Peyer's patch (tissue), 4 donors: ENCODE measurements around the gene GMPR2. TPM values are rescaled to one million over a fixed set of nuclear protein-coding genes. Genes with fewer than 3 reads are reported as not detected.

Experiments used
- DNase-seq, 3 donors: peaks; one replicate each; pipeline ENCODE4 v3.0.0-alpha.2; 2017 to 2019
- H3K27ac ChIP-seq, 4 donors: fragments of 200-600 bp; sonication (generic); one replicate each; pipeline ENCODE4 v1.5.1; 2016 to 2019
- H3K27me3 ChIP-seq, 2 donors: fragments of 200-600 bp; sonication (generic); one replicate each; pipeline ENCODE4 v1.5.1; 2019
- H3K36me3 ChIP-seq, 3 donors: fragments of 200-600 bp; sonication (generic); one replicate each; pipeline ENCODE4 v1.5.1; 2016 to 2019
- H3K4me1 ChIP-seq, 4 donors: fragments of 200-600 bp; sonication (generic); one replicate each; pipeline ENCODE4 v1.5.1; 2016 to 2019
- H3K4me3 ChIP-seq, 4 donors: fragments of 200-600 bp; sonication (generic); 1 replicate in 3 of 4; 2 replicates in 1 of 4; pipeline ENCODE4 v1.5.1; 2016 to 2019; ENCODE audit warnings: mild to moderate bottlenecking in 1 of 4
- H3K9me3 ChIP-seq, 4 donors: fragments of 200-600 bp; sonication (generic); one replicate each; pipeline ENCODE4 v1.5.1; 2016 to 2019; ENCODE audit warnings: mild to moderate bottlenecking in 1 of 4
- CTCF ChIP-seq, 6 experiments: fragments of 450-650 bp in 4 of 6; fragments of 200-600 bp in 2 of 6; sonication (generic) in 1 of 6; IDR thresholded peaks; one replicate each; pipeline ENCODE4 v1.5.1; 2017 to 2019; ENCODE audit warnings: antibody characterized with exemption in 6 of 6, mild to moderate bottlenecking in 3 of 6, moderate library complexity in 1 of 6
- POLR2A ChIP-seq, 2 donors: fragments of 450-650 bp; IDR thresholded peaks; one replicate each; pipeline ENCODE4 v1.5.1; 2017; ENCODE audit warnings: antibody characterized with exemption in 2 of 2, mild to moderate bottlenecking in 2 of 2, moderate library complexity in 2 of 2
- small RNA-seq, 2 donors: library from RNA; depleted of rRNA; stranded (forward); fragments of <200 nt; gene quantifications; one replicate each; pipeline ENCODE3, GENCODE V24; 2016
- total RNA-seq, 4 donors: library from RNA; depleted of rRNA; stranded (reverse); fragments of >200 nt; gene quantifications; one replicate each; pipeline ENCODE4 v1.1.0, GENCODE V29; 2016

GMPR2 gene
- total RNA-seq, 4 donors from 2014 or later: 52.7 to 59.4 (median 55.3) TPM

GRCh38 chr14:24284501-24285035 is 51.8 kb downstream of the GMPR2 start:
- TF ChIP-seq CTCF (IDR thresholded peaks at IDR 0.05) (no peak), POLR2A (IDR thresholded peaks at IDR 0.05) (no peak)
- no peak overlapping the region for H3K27ac ChIP-seq
- no peaks in the 10 kb centered on the region for H3K4me1 ChIP-seq
- no peaks in the 10 kb centered on the region for H3K9me3 ChIP-seq
- no peak overlapping the region for H3K4me3 ChIP-seq
- no peaks in the 10 kb centered on the region for H3K27me3 ChIP-seq
- DNase-seq: peak in 1 of 3 donors; percentile 34
- H3K36me3 ChIP-seq: peaks cover 0 to 5% (median 0%) of the 10 kb centered on the region in 3 donors

GRCh38 chr14:24285351-24285750 is 52.6 kb downstream of the GMPR2 start:
- H3K27me3 ChIP-seq: no peaks in the 10 kb centered on the region
- H3K9me3 ChIP-seq: no peaks in the 10 kb centered on the region
- no peak overlapping the region for H3K27ac ChIP-seq
- H3K36me3 ChIP-seq: peaks cover 0 to 13% (median 0%) of the 10 kb centered on the region in 3 donors
- DNase-seq: no peak
- no peak for TF ChIP-seq CTCF (IDR thresholded peaks at IDR 0.05)
- TF ChIP-seq POLR2A (IDR thresholded peaks at IDR 0.05): no peak
- no peaks in the 10 kb centered on the region for H3K4me1 ChIP-seq
- no peak overlapping the region for H3K4me3 ChIP-seq

- DNase-seq: no peak
- Histone ChIP-seq H3K27ac (no peak overlapping the region), H3K9me3 (no peaks in the 10 kb centered on the region), H3K36me3 (peaks cover 0 to 29% (median 0%) of the 10 kb centered on the region in 3 donors), H3K27me3 (no peaks in the 10 kb centered on the region), H3K4me3 (no peak overlapping the region), H3K4me1 (no peaks in the 10 kb centered on the region)
- no peak for TF ChIP-seq POLR2A (IDR thresholded peaks at IDR 0.05)
- no peak for TF ChIP-seq CTCF (IDR thresholded peaks at IDR 0.05)
These were observed 54.3 kb downstream of the GMPR2 start for GRCh38 chr14:24286996-24287395.

Small RNA genes lying within 50 kb of the gene (small RNA-seq; reads per million reads assigned to genes)
- 0 reads per million in 2 donors for gene AL136295.4
- gene CHMP4A: 0 to 0.06 reads per million in 2 donors
- 0 reads per million in 2 donors for gene MDP1

Other genes starting within 250 kb of the GMPR2 start
- 10 to 100 TPM; 23.1 to 36.1 (median 30.8) TPM for gene DHRS4L2, start 244.0 kb upstream of the GMPR2 start, total RNA-seq
- gene CARMIL3, start 180.9 kb upstream of the GMPR2 start, total RNA-seq: 1 to 10 TPM; 1.3 to 5.8 (median 2.8) TPM
- gene CPNE6, start 161.4 kb upstream of the GMPR2 start, total RNA-seq: 1 to 10 TPM in 3 of 4 donors, not detected in 1; 1.9 to 4.6 (median 3.6) TPM
- 100 to 1,000 TPM in 3 of 4 donors, 10 to 100 TPM in 1; 53.6 to 820 (median 644) TPM for gene PCK2, start 138.6 kb upstream of the GMPR2 start, total RNA-seq
- gene DCAF11, start 118.2 kb upstream of the GMPR2 start, total RNA-seq: 100 to 1,000 TPM; 113 to 214 (median 176) TPM
- gene NRL, start 118.0 kb upstream of the GMPR2 start, total RNA-seq: 10 to 100 TPM in 2 of 4 donors, 1 to 10 TPM in 1, not detected in 1; 4.6 to 14.2 (median 13.5) TPM
- 10 to 100 TPM in 1 of 4 donors, 1 to 10 TPM in 2, not detected in 1; 2.6 to 11.3 (median 3.9) TPM for gene FITM1, start 102.3 kb upstream of the GMPR2 start, total RNA-seq
- gene PSME1, start 96.7 kb upstream of the GMPR2 start, total RNA-seq: 100 to 1,000 TPM; 114 to 289 (median 200) TPM
- gene EMC9, start 91.3 kb upstream of the GMPR2 start, total RNA-seq: 10 to 100 TPM in 3 of 4 donors, 1 to 10 TPM in 1; 7.4 to 38.7 (median 34.0) TPM
- 100 to 1,000 TPM; 119 to 258 (median 162) TPM for gene PSME2, start 86.3 kb upstream of the GMPR2 start, total RNA-seq
- gene RNF31, start 85.4 kb upstream of the GMPR2 start, total RNA-seq: 10 to 100 TPM; 46.4 to 90.8 (median 71.1) TPM
- 100 to 1,000 TPM in 1 of 4 donors, 10 to 100 TPM in 3; 64.1 to 219 (median 80.8) TPM for gene IRF9, start 71.7 kb upstream of the GMPR2 start, total RNA-seq
- 10 to 100 TPM; 18.6 to 74.3 (median 37.8) TPM for gene REC8, start 60.8 kb upstream of the GMPR2 start, total RNA-seq
- 10 to 100 TPM; 12.8 to 56.9 (median 34.2) TPM for gene IPO4, start 44.1 kb upstream of the GMPR2 start, total RNA-seq
- gene TM9SF1, start 37.5 kb upstream of the GMPR2 start, total RNA-seq: 10 to 100 TPM; 22.3 to 80.7 (median 49.8) TPM
- 1 to 10 TPM in 1 of 4 donors, under 1 TPM in 1, not detected in 2; 0.70 to 1.2 TPM for gene TSSK4, start 27.2 kb upstream of the GMPR2 start, total RNA-seq
- gene CHMP4A, start 19.4 kb upstream of the GMPR2 start, total RNA-seq: 100 to 1,000 TPM in 1 of 4 donors, 10 to 100 TPM in 3; 31.4 to 190 (median 54.3) TPM
- 10 to 100 TPM in 2 of 4 donors, 1 to 10 TPM in 2; 7.4 to 17.5 (median 10.5) TPM for gene MDP1, start 16.9 kb upstream of the GMPR2 start, total RNA-seq
- 10 to 100 TPM; 44.1 to 77.6 (median 67.9) TPM for gene NEDD8, start 562 bp upstream of the GMPR2 start, total RNA-seq
- 10 to 100 TPM; 26.4 to 39.6 (median 36.9) TPM for gene TINF2, start 9.7 kb downstream of the GMPR2 start, total RNA-seq
- 10 to 100 TPM in 1 of 4 donors, 1 to 10 TPM in 3; 1.2 to 11.3 (median 5.9) TPM for gene TGM1, start 30.2 kb downstream of the GMPR2 start, total RNA-seq
- gene RABGGTA, start 38.7 kb downstream of the GMPR2 start, total RNA-seq: 10 to 100 TPM; 57.3 to 84.6 (median 77.6) TPM
- gene DHRS1, start 66.9 kb downstream of the GMPR2 start, total RNA-seq: 100 to 1,000 TPM in 1 of 4 donors, 10 to 100 TPM in 3; 51.2 to 130 (median 67.1) TPM
- gene NOP9, start 66.9 kb downstream of the GMPR2 start, total RNA-seq: 10 to 100 TPM; 14.5 to 30.0 (median 22.4) TPM
- gene CIDEB, start 75.0 kb downstream of the GMPR2 start, total RNA-seq: 100 to 1,000 TPM in 2 of 4 donors, 10 to 100 TPM in 2; 22.3 to 184 (median 136) TPM
- 10 to 100 TPM in 2 of 4 donors, 1 to 10 TPM in 2; 7.7 to 37.2 (median 12.2) TPM for gene LTB4R2, start 77.2 kb downstream of the GMPR2 start, total RNA-seq
- 10 to 100 TPM in 2 of 4 donors, 1 to 10 TPM in 2; 5.1 to 28.5 (median 10.1) TPM for gene LTB4R, start 78.6 kb downstream of the GMPR2 start, total RNA-seq
- 10 to 100 TPM; 12.1 to 53.6 (median 26.9) TPM for gene ADCY4, start 102.1 kb downstream of the GMPR2 start, total RNA-seq
- gene RIPK3, start 107.1 kb downstream of the GMPR2 start, total RNA-seq: 10 to 100 TPM; 45.2 to 72.0 (median 64.0) TPM
- 10 to 100 TPM in 3 of 4 donors, 1 to 10 TPM in 1; 6.5 to 52.0 (median 21.5) TPM for gene NFATC4, start 135.3 kb downstream of the GMPR2 start, total RNA-seq
- gene NYNRIN, start 166.1 kb downstream of the GMPR2 start, total RNA-seq: 10 to 100 TPM in 2 of 4 donors, 1 to 10 TPM in 2; 3.2 to 15.5 (median 10.3) TPM
- gene CBLN3, start 196.7 kb downstream of the GMPR2 start, total RNA-seq: 1 to 10 TPM in 1 of 4 donors, under 1 TPM in 1, not detected in 2; 0.94 to 4.3 TPM
- gene KHNYN, start 197.0 kb downstream of the GMPR2 start, total RNA-seq: 100 to 1,000 TPM in 2 of 4 donors, 10 to 100 TPM in 2; 80.9 to 129 (median 113) TPM
- 10 to 100 TPM; 25.7 to 98.2 (median 48.9) TPM for gene SDR39U1, start 209.8 kb downstream of the GMPR2 start, total RNA-seq